Measurements from ENCODE around the gene CCDC74A.
"Not testable (repeated sequence)": the region's sequence is repeated elsewhere in the genome, so short reads cannot be mapped to it uniquely, and the experiment has no call there.

CCDC74A gene

DNA sequence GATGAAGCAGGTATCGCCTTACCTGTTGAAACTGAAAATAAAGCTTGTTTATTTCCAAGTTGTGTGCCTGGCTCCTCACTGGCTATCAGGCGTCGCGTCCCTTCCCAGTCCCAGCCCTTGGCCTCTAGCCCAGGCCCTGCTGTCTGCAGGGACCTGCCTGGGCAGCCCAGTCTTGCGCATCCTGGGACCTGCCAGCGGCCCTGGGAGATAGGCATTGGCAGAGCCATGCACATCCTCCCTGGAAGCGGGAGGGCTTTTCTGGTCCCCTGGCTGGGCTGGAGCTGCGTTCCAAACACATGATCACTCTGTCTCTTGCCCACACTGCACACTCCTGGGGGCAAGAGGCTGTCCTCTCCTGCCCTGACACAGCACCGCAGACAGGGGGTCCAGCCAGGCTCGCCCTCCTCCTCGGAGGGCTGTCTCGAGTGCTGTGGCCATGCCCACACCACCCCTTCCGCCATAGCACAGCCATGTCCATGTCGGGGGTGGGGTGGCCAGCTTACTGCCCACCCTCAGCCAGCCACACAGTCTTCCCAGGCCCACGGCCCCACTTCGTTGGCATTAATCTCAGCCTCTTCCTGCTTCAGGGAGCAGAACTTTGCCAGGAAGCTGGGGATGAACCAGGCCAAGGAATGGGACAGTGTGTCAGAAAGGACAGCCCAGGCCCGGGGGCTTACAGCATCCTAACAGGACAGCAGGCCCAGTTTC is 6.1 kb downstream of the CCDC74A start:
- not testable (repeated sequence) for H3K36me3 Mint-ChIP-seq, H3K4me3 Mint-ChIP-seq, H3K27me3 Mint-ChIP-seq, H3K9me3 Mint-ChIP-seq, H3K27ac Mint-ChIP-seq, H3K4me1 Mint-ChIP-seq

DNA sequence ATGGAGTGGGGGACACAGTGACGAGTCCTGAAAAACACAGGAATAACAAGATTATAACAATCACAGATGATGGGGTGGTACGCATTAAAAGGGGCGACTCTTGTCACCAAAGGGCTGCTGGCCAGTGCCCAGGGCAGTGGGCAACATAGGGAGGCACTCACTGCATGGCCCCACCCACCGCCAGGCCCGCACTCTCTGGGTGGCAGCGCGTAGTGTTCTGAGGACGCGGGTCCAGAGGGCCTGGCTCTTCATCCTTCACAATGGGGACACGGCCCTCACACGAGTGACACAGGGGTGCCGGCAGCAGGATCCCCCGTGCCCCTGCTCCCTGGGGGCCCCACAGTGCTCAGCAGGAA is 6.6 kb downstream of the CCDC74A start:
- not testable (repeated sequence) for H3K9me3 Mint-ChIP-seq, H3K4me1 Mint-ChIP-seq, H3K27ac Mint-ChIP-seq, H3K27me3 Mint-ChIP-seq, H3K36me3 Mint-ChIP-seq, H3K4me3 Mint-ChIP-seq

DNA sequence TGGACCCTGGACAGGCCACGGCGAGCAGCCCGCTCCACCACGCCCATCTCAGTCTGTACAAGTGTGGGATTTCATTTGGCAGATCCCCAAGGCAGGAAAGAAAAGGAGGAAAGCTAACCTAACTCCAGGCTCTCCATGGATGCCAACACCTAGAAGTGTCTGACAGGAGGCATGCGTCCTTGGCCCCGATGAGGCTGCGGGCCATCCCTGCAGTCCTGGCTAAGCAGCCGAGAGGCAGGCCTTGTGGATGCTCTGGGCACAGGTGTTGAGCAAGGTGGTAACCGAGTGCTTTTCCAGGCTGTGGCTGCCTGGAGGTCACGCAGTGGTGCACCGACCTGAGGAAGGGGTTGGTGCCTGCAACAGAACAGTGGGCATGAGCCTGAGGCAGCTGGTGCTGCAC is 7.3 kb downstream of the CCDC74A start:
- H3K9me3 Mint-ChIP-seq, H3K27me3 Mint-ChIP-seq: not testable (repeated sequence)

DNA sequence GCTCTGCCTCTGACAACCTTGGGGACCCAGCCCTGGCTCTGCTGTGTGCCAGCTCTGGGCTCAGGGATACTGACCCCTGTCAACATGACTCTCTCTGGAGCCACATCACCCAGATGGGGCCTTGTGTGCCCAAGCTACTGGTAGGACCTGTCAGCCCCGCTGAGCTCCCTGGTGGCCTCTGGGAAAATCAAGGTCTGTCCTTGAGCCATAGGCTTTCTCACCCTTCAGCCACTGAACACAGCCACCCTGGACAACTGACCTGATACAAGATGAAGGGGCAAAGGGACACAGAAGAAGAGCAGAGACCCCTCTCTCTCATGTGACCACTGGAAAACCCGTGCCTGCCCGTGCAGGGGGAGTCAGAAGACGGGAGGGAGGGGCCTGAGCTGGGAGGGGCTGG is 7.8 kb downstream of the CCDC74A start:
- Mint-ChIP-seq H3K27ac (no peak overlapping the region), H3K4me3 (no peak overlapping the region), H3K4me1 (no peaks in the 10 kb centered on the region), H3K27me3 (no peaks in the 10 kb centered on the region), H3K9me3 (no peaks in the 10 kb centered on the region), H3K36me3 (no peaks in the 10 kb centered on the region)

More for the DNA sequence above, 7.3 kb downstream of the CCDC74A start:
- H3K4me1 Mint-ChIP-seq, H3K27ac Mint-ChIP-seq, H3K36me3 Mint-ChIP-seq, H3K4me3 Mint-ChIP-seq: not testable (repeated sequence)

DNA sequence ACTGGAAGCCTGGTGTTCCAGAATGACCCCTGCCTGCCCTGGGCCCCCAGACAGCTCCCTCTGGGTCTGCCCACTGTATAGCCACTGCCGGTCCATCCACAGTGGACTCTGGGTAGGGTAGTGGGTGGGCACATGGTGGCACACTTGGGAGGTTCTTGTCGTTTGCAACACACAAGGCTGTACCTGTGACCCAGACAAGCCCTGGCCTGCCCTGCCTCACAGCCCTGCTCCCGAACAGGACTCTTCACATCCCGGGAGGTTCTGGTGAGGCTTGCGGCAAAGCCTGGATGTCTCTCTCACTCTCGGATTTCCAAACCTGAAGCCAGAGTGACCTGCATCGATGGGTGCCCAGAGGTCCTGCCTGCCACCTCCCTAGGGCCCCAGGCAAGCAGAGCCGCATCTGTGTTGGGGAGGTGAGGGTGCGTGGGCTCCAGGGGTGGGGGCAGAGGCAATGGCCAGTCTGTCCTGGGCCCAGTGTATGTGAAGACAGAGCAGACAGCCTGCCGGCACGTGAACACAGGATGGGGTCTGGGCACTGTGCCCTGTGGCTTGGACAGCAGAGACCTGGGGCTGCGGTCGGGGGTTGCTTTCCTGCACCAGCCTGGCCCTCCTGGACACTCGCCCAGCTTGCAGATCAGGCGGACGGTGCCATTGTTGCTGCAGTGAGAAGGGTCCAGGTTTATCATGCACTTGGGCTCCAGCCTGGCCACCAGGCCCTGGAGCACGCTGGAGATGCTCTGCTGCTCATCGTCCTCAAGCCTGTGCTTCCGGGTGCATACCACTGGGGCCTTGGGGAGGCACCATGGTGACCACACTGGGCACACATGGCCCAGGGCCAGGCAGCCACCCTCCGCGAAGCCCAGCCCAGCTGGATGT is 8.5 kb downstream of the CCDC74A start:
- not testable (repeated sequence) for H3K9me3 Mint-ChIP-seq, H3K27ac Mint-ChIP-seq, H3K4me1 Mint-ChIP-seq, H3K27me3 Mint-ChIP-seq, H3K4me3 Mint-ChIP-seq, H3K36me3 Mint-ChIP-seq

DNA sequence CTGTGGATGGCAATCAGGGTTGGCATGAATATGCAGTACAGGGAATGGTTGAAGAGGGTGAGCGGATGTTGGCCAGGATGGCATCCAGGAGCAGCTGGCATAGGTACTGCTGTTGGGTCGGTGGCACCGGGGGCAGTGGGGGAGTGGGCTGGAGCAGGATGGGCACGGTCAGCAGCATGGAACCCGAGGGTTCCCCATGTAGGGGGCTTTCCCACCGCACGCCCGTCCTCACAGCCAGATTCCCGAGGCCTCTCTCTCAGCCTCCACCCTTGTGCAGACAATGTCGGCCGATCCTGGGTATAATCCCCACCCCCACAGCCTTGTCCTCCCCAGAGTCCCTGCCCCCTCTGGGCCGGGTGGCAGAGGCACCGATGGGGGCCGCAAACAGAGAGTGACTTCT is 9.2 kb downstream of the CCDC74A start:
- not testable (repeated sequence) for H3K9me3 Mint-ChIP-seq, H3K36me3 Mint-ChIP-seq, H3K27me3 Mint-ChIP-seq

DNA sequence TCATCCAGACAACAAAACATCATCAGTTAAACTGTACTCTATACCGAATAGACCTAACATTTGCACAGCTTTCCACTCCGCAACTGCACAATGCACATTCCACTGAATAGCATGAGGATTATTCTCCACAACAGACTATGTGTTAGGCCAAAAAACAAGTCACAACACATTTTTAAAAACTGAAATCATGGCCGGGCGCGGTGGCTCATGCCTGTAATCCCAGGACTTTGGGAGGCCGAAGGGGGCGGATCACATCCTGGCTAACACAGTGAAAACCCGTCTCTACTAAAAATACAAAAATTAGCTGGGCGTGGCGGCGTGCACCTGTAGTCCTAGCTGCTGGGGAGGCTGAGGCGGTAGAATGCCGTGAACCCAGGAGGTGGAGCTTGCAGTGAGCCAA is 11.2 kb downstream of the CCDC74A start:
- H3K36me3 Mint-ChIP-seq, H3K27ac Mint-ChIP-seq, H3K4me3 Mint-ChIP-seq, H3K9me3 Mint-ChIP-seq, H3K27me3 Mint-ChIP-seq, H3K4me1 Mint-ChIP-seq: not testable (repeated sequence)

More for the DNA sequence above, 9.2 kb downstream of the CCDC74A start:
- H3K4me1 Mint-ChIP-seq, H3K4me3 Mint-ChIP-seq, H3K27ac Mint-ChIP-seq: not testable (repeated sequence)

DNA sequence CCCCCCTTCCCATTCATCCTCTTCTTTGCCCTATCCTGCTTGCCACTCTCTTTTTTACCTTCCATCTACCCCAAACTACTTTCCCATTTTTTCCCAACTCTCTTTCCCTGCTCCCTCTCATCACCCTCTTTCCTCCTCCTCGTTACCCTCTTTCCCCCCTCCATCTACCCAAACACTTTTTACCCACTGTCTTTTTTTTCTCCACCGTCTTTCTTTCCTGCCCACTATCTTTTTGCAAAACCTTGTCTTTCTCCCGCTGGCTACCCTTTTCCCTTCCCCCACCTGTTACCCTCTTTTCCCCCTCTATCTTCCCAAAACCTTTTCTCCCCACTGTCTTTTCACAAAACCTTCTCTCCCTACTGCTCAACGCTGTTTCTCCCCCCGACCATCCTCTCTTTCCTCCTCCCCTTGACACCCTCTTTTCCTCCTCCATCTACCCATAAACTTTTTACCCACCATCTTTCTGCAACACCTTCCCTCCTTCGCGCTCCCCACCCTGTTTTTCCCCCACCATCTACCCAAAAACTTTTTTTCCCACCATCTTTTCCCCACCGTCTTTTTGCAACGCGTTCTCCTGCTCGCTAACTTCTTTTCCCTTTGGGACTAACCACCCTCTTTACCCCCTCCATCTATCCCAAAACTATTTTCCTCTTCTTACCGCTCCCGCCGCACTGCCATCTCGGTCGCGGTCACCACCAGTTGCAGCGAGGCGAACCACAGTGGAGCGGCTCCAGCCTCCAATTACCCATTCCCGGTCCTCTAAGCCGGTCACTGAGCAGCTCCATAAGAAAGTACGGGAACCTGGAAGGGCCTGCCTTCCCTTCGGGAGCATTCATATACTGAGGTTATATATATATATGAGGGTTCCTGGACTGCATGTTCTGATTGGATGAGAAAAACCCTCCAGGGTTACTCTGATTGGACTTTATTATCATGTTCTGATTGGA is 15.0 kb downstream of the CCDC74A start:
- Mint-ChIP-seq H3K36me3 (no peaks in the 10 kb centered on the region), H3K4me1 (no peaks in the 10 kb centered on the region), H3K27ac (no peak overlapping the region), H3K27me3 (no peaks in the 10 kb centered on the region), H3K4me3 (no peak overlapping the region), H3K9me3 (no peaks in the 10 kb centered on the region)

DNA sequence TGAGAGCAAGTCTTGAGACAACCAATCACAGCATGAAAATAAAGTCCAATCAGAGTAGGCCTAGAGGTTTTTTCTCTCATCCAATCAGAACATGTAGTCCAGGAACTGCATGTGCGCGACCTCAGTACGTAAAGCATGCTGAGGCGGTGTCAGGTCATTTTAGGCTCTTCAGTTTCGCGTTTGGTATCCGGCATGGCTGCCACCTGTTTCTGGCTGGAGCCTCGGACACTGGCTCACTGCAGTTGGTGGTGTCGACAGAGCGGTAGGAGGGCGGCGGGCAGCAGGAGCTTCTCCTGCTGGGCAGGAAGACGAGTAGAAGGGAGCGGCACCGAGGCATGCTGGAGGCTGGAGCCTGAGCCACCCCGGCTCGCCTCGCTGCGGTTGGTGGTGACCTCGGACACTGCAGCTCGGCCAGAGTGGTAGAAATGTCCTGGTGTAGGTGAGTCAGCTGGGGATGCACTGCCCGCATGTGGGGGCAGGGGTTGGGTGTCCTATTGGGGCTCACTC is 15.8 kb downstream of the CCDC74A start:
- Mint-ChIP-seq H3K27me3 (no peaks in the 10 kb centered on the region), H3K4me1 (no peaks in the 10 kb centered on the region), H3K27ac (no peak overlapping the region), H3K9me3 (no peaks in the 10 kb centered on the region), H3K4me3 (no peak overlapping the region), H3K36me3 (no peaks in the 10 kb centered on the region)

DNA sequence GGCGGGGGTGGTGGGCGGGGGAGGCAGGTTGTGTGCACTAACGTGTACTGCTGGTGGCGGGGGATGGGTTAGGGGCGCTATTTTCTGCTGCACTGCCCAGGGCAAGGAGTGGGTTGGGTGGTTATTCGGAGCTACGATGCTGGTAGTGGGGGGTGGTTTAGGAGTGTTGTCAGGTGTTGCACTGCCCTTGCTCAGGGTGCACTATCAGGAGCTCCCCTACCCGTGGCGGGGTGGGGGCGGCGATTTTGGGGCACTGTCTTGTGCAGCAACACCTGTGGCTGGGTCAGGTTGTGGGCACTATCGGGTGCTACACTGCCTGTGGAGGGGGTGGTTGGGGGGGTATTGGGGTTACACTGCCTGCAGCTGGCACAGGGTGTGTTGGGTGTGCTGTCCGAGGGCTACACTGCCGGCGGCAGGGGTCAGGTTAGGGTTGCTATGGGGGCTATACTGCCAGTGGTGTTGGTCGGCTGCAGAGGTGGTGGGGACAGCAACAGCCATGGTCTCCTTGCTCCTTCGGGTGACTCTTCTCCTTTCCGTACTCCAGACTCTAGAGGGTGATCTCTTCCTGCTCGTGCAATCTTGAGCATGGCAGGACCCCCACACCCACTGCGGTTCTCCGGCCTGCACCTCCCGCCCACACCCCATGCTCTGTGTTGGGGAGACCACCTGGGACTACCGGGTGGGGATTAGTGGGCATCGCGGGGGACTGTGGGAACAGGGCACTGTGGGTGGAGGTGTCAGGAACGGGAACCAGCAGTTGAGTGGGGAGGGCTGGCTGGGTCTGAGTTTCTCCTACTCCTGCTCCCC is 16.5 kb downstream of the CCDC74A start:
- H3K27ac Mint-ChIP-seq, H3K9me3 Mint-ChIP-seq, H3K4me1 Mint-ChIP-seq, H3K27me3 Mint-ChIP-seq, H3K4me3 Mint-ChIP-seq, H3K36me3 Mint-ChIP-seq: not testable (repeated sequence)

DNA sequence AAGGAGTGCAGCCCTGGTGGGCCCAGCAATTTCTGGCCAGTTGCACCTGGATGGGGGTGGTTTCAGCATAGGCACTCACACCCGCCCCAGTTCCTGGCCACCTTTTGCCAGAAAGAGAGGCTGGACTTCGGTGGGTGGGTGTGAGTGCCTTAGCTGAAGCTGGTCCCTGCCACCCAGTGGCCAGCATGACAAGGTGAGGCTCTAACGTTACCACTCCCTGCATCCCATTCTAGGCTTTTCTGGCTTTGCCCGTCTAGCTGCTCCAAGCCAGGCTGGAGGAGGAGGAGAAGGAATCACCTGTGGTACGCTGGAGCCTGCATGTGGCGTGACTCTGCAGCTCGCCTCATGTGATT is 17.1 kb downstream of the CCDC74A start:
- not testable (repeated sequence) for H3K4me3 Mint-ChIP-seq, H3K27ac Mint-ChIP-seq, H3K4me1 Mint-ChIP-seq, H3K27me3 Mint-ChIP-seq, H3K9me3 Mint-ChIP-seq, H3K36me3 Mint-ChIP-seq

DNA sequence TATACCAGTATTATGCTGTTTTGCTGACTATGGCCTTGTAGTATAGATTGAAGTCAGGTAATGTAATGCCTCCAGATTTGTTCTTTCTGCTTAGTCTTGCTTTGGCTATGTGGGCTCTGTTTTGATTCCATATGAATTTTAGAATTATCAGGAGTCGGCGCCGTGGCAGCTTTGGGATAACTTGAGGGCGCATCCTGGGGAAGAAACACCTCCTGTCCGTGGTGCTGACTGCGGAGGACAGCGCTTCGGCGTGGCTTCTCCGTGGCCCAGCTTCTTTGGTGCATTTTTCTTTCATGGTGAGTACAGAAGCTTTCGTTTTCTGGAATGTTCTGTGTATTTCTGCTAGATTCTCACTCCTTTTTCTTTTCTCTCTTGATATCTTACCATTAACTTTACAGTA is 25.2 kb downstream of the CCDC74A start:
- no peaks in the 10 kb centered on the region for H3K4me1 Mint-ChIP-seq
- H3K36me3 Mint-ChIP-seq: no peaks in the 10 kb centered on the region
- H3K27me3 Mint-ChIP-seq: peaks cover 15% of the 10 kb centered on the region
- no peaks in the 10 kb centered on the region for H3K9me3 Mint-ChIP-seq
- no peak overlapping the region for H3K4me3 Mint-ChIP-seq
- H3K27ac Mint-ChIP-seq: no peak overlapping the region

DNA sequence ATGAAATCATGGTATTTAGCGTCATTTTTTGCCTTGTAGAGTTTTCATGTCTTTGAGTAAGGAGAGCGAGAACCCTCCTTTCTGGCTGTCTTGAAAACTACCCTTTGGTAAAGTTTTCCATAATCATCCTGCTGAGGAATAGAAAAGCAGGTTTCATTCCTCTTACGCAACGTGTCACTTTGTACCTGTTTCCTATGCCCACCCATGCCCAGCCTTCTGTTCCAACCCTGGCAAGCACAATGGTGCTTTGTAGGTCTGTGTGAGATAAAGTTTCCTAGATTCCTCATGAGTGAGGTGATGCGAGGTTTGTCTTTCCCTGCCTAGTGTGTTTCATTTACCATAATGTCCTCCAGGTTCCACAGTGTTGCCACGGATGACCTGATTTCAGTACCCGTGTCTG is 29.3 kb downstream of the CCDC74A start:
- no peaks in the 10 kb centered on the region for H3K9me3 Mint-ChIP-seq
- H3K36me3 Mint-ChIP-seq: no peaks in the 10 kb centered on the region
- H3K27ac Mint-ChIP-seq: no peak overlapping the region
- no peak overlapping the region for H3K4me3 Mint-ChIP-seq
- no peaks in the 10 kb centered on the region for H3K4me1 Mint-ChIP-seq
- peaks cover 15% of the 10 kb centered on the region for H3K27me3 Mint-ChIP-seq

DNA sequence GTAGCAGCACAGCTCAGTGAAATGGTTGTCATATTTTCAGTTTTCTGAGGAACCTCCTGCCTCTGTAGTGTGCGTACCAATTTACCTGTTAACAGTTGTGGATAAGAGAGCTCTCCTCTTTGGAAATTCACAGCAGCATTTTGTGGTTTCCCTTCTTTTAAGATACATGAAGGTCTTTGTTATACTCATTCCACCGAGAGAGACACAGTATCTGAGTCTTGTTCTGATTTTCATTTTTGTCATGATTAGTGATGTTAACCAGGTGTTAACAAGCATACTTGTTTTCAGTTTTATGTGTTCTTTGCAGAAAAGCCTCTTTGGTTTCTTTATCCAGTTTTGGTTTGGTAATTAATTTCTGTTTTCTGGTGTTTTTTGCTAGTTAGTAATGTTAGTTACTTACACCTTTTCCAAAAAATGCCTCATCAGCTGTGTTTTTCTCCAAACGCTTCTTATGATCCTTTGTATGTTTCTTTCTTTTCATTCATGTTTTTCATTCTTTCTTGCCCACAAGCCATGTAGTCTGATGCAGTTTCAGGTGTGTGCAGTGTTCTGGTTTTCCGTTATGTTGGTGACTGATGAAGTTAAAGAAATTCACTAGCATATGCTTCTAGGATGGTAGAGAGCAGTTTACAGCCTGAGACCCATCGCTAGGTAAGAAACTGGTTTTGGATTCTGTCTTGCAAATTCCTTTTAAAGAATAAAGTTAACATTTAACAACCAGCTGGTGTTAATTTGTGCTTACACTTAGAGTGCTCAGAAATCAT is 30.1 kb downstream of the CCDC74A start:
- Mint-ChIP-seq H3K9me3 (no peaks in the 10 kb centered on the region), H3K4me1 (no peaks in the 10 kb centered on the region), H3K27me3 (peaks cover 13% of the 10 kb centered on the region), H3K36me3 (no peaks in the 10 kb centered on the region), H3K4me3 (no peak overlapping the region), H3K27ac (no peak overlapping the region)

DNA sequence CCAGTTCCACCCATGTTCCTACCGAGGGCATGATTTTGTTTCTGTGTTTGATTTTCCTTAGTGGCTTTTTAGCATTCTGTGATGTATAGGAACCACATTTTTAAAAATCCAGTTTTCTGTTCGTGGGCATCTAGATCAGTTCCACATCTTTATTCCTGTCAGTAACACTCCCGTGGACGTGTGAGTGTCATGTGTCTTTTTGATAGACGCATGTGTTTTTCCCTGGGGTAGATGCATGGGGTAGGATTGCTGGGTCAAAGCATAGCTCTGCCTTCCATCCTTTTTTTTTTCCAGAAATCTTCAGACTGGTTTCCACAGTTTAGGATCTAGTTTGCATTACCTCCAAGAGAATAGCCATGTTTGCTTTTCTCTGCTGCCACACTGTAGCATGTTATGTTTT is 38.7 kb downstream of the CCDC74A start:
- Mint-ChIP-seq H3K36me3 (no peaks in the 10 kb centered on the region), H3K9me3 (no peaks in the 10 kb centered on the region), H3K27ac (no peak overlapping the region), H3K4me3 (no peak overlapping the region), H3K4me1 (no peaks in the 10 kb centered on the region), H3K27me3 (peaks cover 17% of the 10 kb centered on the region)
